K562 (cell line): Measurements from ENCODE around the gene LUC7L3.

ENCODE experiments used
- POLR3G ChIP-seq: IDR thresholded peaks from 2 replicates; pipeline ENCODE4 v1.6.1; 2011; ENCODE audit not compliant: insufficient read length, insufficient replicate concordance; ENCODE audit errors: extremely low read depth
- TF ChIP-seq, protein P1 (sequence below): sonication (generic); formaldehyde crosslinking; IDR thresholded peaks from 2 replicates; pipeline ENCODE4 v1.5.0; 2020; ENCODE audit warnings: missing genetic modification reagents

DNA sequence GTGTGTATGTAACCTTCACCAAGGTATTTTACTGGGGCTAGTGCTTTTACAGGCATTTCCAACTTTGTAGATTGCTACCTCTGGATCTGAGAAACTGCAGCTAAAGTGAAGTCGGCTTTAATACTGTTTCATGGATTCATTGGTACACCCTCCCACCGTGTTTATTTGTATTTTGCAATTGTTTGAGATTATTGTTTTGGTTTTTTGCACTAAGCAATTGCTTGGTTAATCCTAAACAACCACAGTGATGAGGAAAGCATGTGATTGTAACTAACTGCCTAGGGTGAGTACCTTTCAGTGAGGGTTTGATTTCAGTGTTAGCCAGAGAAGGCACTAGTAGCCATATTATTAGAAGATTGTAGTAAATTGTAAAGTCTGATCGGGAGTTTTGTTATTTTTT lies 3.3 kb downstream of the LUC7L3 start:
- no peak for TF ChIP-seq POLR3G
- TF ChIP-seq, protein P1, sequence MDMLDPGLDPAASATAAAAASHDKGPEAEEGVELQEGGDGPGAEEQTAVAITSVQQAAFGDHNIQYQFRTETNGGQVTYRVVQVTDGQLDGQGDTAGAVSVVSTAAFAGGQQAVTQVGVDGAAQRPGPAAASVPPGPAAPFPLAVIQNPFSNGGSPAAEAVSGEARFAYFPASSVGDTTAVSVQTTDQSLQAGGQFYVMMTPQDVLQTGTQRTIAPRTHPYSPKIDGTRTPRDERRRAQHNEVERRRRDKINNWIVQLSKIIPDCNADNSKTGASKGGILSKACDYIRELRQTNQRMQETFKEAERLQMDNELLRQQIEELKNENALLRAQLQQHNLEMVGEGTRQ (CRISPR knock-in tag): no peak
